GM19397 (cell line): ENCODE data around the gene PIK3CD.
"Not testable (repeated sequence)": the region's sequence is repeated elsewhere in the genome, so short reads cannot be mapped to it uniquely, and the experiment has no call there.

Experiments used
- ATAC-seq: cut with Tn5 transposase; IDR thresholded peaks from one replicate; pipeline ENCODE4 v1.9.1; 2021; ENCODE audit warnings: mild to moderate bottlenecking, moderate library complexity; ENCODE audit not compliant: unreplicated experiment

Gene PIK3CD

DNA sequence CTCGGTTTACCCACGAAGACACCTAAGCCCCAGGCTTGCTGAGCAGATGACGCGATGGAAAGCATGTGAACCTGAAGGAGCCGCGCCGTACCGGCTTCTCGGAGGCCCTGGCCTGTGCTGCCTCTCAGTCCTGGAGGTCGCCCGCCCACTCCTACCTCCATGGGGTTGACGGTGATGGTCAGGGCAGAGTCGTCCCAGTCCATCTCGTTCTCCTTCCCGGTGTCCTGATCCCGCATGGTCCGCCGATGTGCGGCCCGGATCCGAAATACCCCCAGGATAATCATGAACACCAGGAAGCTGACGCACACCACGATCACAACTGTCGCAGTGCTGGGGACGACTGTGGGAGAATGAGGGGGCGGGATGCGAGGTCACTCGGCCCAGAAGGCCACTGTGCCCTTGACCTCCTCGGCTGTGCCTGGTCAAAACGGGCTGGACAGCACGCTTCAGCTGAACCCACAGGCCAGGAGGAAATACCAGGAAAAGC, 79.6 kb downstream of the PIK3CD start:
- no peak for ATAC-seq

- no peak for ATAC-seq
These were observed 80.0 kb downstream of the PIK3CD start for GRCh38 chr1:9731561-9731960.

DNA sequence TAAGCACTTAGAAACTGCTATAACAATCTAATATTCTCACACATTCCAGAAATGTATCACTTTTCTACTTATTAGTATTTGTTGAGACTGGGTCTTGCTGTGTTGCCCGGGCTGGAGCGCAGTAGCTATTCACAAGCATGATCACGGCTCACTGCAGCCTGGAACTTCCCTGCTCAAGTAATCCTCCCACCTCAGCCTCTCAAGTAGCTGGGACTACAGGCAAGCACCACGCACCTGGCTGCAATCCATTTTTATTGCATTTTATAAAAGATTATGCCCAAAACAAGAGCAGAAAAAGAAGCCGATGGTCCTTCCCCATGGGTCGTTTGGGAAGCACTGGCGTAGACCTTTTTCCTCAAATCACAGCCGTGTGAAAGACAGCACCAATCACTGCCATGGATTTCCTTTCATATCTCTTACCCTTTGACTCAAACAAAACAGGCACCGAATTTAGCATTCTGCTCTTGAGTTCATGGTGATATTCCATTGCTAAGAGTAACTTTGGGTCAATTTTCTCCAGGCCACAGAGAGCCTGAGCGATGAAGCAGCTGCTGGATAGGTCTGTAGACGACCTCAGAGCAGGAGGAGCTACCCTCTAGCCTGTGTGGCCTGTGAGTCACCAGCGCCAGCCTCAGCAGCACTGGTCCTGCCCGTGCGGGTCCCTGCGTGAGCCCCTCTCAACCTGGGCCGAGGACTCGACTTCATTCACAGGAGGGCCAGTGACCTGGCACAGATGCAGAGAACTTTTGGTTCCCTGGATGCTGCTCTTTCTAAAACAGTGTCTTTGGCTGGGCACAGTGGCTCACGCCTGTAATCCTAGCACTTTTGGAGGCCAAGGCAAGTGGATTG, 80.8 kb downstream of the PIK3CD start:
- no peak for ATAC-seq

DNA sequence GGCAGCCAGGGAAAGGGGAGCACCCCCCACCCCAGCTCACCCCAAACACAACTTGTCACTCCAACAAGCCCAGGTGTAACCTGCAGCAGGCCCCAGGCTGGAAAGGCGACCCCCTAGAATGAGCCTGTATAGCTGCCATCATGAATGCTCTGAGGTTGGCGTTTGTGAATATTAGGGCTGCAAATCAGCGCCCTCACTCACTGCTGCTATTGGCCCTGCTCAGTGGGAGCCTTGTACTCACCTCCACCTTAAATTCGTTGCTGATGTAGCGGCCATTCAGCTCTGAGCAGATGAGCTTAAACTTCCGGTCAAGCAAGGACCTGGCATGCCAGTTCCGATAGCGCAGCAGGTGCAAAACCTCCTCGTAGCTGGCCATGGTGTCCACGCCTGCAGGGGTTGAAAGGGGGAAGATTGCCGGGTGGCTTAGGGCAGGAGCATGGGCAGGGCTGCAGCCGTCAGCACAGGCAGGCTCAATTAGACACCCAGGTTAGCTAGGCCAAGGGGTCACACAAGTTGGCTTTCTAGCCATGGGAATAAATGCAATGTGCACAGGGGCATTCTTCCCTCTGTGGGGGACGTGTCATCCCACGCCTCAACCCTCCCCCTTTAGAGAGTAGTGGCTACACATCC, 81.7 kb downstream of the PIK3CD start:
- no peak for ATAC-seq

GRCh38 chr1:9735800-9736199, 84.3 kb downstream of the PIK3CD start:
- no peak for ATAC-seq

GRCh38 chr1:9736241-9736640, 84.7 kb downstream of the PIK3CD start:
- no peak for ATAC-seq

DNA sequence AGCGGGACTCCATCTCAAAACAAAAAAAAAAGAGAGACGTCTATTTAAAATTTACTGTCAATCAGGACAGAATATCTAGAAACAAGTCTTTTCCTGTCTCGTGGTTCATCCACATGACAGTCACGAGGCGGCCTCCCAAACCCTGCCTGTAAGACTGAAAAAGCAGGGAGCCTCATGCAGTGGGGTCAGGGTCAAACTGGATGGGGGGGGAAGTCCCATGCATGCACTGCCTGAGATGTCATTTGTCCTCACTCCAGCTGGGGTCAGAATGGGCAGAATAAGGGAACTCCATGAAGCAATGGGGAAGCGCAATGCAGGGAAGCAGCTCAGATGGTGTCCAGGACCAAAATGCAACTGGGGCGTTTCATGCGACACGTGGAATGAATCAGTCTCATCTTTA, 85.5 kb downstream of the PIK3CD start:
- no peak for ATAC-seq

DNA sequence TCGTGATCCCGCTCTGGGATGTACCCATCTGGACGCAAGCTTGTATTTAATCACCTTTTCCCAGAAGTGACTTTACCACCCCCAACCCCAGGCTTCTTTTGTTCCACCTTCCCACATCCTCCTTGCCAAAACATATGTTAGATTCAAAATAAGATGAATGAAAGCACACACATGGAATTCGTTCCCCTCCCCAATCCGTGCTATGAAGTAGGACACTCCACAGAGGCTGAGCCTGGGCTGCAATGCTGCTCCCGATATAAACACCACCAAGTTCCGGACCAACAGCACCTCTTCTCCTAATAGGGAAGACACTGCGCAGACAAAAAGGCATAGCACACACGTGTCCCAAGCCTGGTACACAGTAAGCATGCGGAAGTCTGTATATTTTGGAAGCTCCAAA, 86.1 kb downstream of the PIK3CD start:
- no peak for ATAC-seq

DNA sequence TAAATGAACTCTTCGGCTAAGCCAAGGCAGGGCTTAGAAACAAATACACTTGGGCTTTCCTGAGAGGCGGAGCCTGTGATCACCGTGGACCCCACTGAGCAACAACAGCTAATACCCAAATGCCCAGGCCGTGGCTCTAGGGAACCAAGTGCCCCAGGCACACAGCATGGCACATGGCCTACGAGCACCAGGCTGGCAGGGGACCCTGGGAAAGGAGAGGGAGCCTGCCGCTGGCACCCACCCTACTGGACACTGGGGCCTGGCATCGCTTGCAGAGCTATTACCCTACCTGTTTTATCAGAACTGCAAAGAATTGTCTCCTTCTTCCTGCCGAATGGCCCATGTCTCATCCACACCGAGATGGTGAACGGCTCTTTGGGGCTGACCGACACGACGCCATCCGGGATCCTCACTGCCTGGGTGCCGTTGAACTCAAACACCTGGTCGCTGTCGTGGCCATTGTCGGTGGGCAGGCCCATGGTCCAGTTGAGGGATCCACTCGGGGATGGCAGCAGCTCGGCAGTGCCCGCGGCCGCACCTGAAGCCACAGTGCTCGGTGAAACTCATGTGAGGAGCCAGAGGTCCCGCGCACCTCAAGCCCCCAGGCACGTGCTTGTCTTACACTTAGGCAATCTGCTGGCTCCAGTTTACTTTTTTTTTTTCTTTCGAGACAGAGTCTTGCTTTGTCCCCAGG, 92.7 kb downstream of the PIK3CD start:
- ATAC-seq = no peak

GRCh38 chr1:9746211-9746610, 94.7 kb downstream of the PIK3CD start:
- ATAC-seq = no peak

GRCh38 chr1:9746651-9747050, 95.1 kb downstream of the PIK3CD start:
- no peak for ATAC-seq

DNA sequence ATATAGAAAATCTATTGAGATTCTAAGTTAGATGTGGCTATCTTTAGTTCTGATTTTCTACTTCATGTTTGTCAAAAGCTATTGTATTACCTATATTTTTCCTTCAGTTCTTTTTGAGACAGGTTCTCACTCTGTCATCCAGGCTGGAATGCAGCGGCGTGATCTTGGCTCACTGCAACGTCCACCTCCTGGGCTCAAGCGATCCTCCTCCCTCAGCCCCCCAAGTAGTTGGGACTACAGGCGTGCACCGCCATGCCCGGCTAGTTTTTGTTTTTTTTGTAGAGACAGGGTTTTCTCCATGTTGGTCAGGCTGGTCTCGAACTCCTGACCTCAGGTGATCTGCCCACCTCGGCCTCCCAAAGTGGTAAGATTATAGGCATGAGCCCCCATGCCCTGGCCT, 96.9 kb downstream of the PIK3CD start:
- ATAC-seq = not testable (repeated sequence)

- ATAC-seq = no peak
These were observed 97.8 kb downstream of the PIK3CD start for GRCh38 chr1:9749361-9749760.

DNA sequence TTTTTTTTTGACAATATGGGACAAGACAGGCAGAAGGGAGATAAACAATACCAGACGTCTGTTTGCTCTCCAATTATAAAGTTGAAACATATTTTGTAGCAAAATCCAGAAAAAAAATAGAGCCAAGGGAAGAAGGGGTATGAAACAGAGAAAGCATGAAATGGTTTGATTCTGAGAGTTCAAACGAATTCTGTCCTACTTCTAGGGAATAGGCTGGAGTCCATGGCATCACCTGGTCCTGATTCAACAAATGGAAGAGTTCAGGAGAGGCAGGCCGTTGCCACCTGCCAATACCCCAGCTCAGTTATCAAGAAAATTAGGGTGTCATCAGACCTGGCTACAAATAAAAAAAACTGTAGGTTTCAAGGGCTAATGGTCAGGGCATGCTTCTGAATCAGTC, 100.4 kb downstream of the PIK3CD start:
- ATAC-seq = no peak

- ATAC-seq = no peak
These were observed 101.6 kb downstream of the PIK3CD start for GRCh38 chr1:9753121-9753531.

DNA sequence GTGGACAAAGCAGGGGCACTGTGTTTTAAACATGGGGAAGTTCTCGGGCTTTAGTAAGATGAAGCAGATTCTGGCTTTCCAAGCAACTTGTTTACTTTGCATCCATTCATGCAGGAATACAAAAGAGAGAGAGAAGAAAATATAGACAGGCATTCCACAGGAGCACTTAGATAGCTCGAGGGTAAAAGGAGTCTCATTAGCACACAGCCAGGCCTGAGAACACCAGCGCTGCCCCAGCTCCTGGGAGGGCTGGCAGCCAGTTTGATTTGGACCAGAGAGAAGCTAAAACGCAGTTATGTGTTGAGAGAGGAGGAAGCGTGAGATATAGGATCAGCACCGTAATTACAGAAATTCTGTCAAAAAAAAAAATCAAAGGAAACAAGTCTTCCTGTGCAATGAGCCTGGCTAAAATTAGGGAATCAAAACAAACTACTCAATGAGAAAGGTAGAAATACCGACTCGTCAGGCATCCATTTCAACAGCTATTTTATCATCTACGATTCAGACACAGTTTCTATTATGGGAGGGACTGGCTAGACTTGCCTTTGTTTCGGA, 104.0 kb downstream of the PIK3CD start:
- ATAC-seq = no peak

DNA sequence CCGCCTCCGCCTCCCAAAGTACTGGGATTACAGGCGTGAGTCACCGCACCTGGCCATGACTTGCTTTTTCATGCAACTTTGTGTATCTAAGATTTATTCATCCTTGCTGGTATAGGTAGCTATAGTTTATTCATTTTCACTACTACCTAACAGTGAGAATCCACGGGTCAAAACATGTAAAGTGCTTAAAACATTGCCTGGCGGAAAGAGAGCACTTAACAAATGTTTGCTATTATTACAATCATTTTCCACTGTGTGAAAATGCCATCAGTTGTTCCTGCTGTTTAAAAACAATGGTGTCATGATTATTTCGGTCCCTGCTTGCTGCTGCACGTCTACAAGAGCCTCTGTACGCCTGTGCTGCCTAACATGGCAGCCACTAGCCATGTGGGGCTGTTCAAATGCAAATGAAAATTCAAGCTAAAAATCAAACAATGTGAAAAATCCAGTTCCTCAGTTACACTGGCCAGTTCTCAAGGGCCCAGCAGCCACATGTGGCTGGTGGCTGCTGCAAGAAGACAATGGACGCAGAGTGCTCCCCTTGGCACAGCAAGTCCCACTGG, 107.1 kb downstream of the PIK3CD start:
- ATAC-seq = no peak

- no peak for ATAC-seq
These were observed 108.4 kb downstream of the PIK3CD start for GRCh38 chr1:9759939-9760338.

GRCh38 chr1:9760824-9761223, 109.3 kb downstream of the PIK3CD start:
- no peak for ATAC-seq

- no peak for ATAC-seq
These were observed 110.3 kb downstream of the PIK3CD start for GRCh38 chr1:9761855-9762254.

GRCh38 chr1:9762446-9762845, 110.9 kb downstream of the PIK3CD start:
- ATAC-seq = not testable (repeated sequence)
